GM12892 (cell line): ENCODE measurements around the gene RAMP2. TPM values are rescaled to one million over a fixed set of nuclear protein-coding genes. Genes with fewer than 3 reads are reported as not detected.
A peak's percentile ranks its signal among the peaks of the same experiment; 100 is the strongest.
"Not testable (repeated sequence)": the region's sequence is repeated elsewhere in the genome, so short reads cannot be mapped to it uniquely, and the experiment has no call there.

ENCODE experiments used
- DNase-seq: peaks from one replicate; pipeline ENCODE4 v3.0.0; 2011; ENCODE audit not compliant: insufficient read length
- FAIRE-seq: peaks from 2 replicates; lab custom pipeline; 2011; peaks lifted over from hg19 to GRCh38; lab: Jason Lieb, UNC
- POLR2A ChIP-seq: IDR thresholded peaks from 2 replicates; pipeline ENCODE4 v1.6.1; 2011; ENCODE audit warnings: low read depth, low read length, control low read depth
- POLR2AphosphoS5 ChIP-seq: IDR thresholded peaks from 2 replicates; pipeline ENCODE4 v1.6.1; 2011; ENCODE audit warnings: low read depth, low read length, control low read depth
- TAF1 ChIP-seq: IDR thresholded peaks from 2 replicates; pipeline ENCODE4 v1.6.1; 2011; ENCODE audit warnings: low read depth, mild to moderate bottlenecking, control low read depth, low read length, borderline replicate concordance
- polyA plus RNA-seq: library from polyadenylated mRNA; unstranded; fragments of >200 nt; gene quantifications from one replicate; pipeline ENCODE4 v1.2.1, GENCODE V29; 2012; ENCODE audit warnings: missing spikeins, inconsistent platforms; ENCODE audit not compliant: missing spikeins

RAMP2 gene, protein sequence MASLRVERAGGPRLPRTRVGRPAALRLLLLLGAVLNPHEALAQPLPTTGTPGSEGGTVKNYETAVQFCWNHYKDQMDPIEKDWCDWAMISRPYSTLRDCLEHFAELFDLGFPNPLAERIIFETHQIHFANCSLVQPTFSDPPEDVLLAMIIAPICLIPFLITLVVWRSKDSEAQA
- polyA plus RNA-seq: not detected

DNA sequence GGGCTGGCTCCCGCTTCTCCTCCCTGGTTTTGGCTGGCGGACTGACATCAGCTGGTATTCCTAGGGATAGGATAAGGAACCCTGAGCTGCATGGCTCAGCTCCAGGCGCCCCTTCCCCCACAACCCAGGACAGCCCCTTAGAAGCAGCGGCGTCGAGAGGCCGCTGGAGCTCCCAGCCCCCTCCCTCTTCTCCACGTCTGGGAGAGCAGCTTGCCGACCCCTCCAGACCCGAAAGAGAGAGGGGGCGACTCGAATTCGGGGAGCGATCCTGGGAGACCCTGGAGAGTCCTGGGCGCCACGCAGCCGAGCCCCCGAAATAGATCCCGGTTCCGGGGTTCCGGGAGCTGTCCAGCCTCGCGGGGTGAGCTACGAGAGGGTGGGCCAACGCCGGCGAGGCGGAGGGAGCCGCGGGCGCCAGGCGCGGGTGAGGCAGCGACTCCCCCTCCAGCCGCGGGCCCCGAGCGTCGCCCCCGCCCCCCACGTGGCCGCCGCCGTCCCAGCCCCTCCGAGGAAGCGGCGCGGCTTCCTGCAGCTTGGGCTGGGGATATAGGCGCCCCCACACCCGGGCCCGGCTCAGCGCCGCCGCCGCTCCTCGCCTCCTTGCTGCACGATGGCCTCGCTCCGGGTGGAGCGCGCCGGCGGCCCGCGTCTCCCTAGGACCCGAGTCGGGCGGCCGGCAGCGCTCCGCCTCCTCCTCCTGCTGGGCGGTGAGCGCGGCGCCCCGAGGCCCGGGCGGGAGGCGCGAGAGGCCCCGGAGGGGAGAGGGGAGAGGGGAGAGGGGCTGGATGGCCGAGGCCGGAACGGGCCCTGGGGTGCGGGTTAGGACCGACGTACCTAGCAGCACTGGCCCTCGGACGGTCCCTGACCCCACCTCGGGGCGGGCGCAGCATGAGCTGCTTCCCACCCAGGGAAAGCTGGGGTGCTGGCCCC lies at the start of gene RAMP2:
Gene RAMP2 (plus strand): TSS at position 576 of the 930 bp plus-strand sequence. CDS start 35 bp downstream, at position 611.
- no peak for DNase-seq
- no peak for FAIRE-seq
- TF ChIP-seq POLR2A (no peak), POLR2AphosphoS5 (no peak), TAF1 (no peak)

DNA sequence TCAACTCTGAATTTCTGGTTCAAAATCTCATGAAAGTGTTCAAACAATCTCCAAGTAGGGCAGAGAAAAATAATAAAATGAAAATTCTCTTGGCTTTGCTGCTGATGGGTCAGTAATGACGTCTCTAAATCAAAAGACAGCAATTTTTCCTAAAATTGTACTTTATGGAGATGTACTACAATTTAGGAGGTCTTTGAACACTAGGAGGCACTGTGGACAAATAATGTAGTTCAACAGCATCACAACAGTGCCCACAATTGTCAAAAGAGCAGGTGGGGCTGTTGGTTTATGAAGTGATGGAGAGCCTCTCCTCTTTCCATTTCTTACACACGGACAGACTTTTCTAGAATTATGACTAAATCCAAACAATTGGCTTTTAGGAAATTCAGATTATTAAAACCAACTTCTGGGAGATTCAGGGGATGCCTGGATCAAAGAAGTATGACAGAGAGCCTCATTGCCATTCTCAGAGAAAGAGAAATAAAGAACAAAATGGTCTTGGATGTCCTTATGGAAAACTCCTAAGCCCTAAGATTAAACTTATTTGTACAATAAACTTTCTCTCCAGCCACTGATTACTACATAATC lies 39.9 kb upstream of the RAMP2 start:
- DNase-seq: no peak
- peak; percentile 79 for FAIRE-seq
- TF ChIP-seq POLR2AphosphoS5 (no peak), TAF1 (no peak), POLR2A (no peak)

DNA sequence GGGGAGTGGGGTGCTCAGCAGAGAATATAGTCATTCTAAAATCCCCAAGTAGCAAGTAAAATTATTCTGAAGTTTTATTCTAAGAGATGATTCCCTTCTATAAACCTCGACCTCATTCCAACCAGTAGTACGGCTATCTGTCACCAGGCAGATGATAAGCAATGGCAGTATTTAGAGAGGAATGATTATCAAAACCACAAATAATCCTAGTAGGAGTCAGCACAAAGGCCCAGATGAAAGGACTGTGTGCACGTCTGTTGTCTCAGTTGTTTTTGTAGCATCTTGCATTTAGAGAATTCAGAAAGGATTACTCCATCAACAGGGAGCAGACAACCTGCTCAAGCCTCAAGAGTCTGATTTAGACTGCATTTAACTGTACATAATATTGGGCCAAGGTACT lies 37.4 kb upstream of the RAMP2 start:
- FAIRE-seq: no peak
- DNase-seq: no peak
- TF ChIP-seq TAF1: no peak

DNA sequence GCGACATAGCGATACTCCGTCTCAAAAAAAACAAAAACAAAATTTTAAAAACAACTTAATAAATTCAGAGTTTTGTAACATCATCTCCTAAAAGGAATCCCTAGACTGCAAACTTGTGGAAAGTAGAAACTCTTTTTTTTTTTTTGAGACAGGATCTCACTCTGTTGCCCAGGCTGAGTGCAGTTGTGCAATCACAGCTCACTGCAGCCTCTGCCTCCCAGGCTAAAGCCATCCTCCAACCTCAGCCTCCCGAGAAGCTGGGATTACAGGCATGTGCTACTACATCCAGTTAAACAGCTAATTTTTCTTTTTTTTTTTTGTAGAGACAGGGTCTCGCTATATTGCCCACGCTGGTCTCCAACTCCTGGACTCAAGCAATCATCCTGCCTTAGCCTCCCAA lies 35.9 kb upstream of the RAMP2 start:
- FAIRE-seq (no peak), DNase-seq (no peak)
- TF ChIP-seq POLR2A: no peak

DNA sequence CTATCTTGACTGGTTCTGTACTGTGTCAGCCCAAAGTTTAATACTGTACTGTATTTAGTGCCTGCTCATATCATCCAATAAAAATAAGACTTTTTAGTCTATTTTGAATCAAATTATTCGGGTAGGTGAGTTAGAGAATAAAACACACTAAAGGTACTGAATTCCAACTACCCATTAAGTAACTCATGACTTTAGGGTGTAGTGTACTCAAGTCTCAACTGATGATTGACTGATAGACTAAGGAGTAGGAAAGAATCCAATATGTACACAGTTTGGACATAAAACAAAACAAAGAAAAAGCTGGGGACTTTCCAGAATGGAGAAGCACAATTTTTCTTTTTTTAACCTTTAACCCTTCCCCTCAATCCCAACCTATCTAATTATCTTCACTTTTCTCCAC lies 20.3 kb upstream of the RAMP2 start:
- FAIRE-seq (no peak), DNase-seq (no peak)
- TF ChIP-seq TAF1 (no peak), POLR2AphosphoS5 (no peak), POLR2A (no peak)

DNA sequence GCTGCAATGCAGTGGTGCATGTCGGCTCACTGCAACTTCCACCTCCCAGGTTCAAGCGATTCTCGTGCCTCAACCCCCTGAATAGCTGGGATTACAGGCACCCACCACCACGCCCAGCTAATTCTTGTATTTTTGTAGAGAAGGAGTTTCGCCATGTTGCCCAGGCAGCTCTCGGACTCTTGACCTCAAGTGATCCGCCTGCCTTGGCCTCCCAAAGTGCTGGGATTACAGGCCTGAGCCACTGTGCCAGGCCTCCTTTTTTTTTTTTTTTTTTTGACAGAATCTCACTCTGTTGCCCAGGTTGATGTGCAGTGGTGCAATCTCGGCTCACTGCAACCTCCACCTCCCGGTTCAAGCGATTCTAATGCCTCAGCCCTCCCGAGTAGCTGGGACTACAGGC lies 18.1 kb upstream of the RAMP2 start:
- not testable (repeated sequence) for FAIRE-seq, DNase-seq

DNA sequence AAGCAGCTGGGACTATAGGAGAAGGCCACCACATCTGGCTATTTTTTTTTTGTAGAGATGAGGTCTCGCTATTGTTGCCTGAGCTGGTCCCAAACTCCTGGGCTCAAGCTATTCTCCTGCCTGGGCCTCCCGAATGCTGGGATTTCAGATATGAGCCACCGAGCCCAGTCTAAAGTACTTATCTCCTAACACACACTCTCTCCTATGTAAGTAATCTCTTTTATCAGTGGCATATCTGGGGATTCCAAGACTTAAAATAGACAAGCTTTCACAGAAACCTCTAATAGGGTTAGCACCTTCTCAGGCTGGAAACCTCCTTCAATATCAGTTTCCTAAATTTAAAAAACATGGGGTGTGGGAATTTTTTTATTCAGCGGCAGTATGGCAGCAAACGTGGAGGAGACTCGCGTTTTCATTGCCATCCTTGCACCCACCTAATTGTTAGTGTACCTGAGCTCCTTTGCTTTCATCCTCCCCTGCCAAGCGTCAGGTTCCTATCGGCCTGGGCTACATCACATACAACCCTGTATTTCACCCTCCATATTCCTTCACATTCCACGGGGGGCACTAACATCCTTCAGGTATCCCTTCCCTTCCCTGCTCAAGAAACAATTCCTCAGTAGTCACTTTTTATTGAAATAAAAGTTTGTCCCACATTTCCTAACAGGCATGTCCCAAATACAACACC lies 17.3 kb upstream of the RAMP2 start:
- no peak for FAIRE-seq
- TF ChIP-seq POLR2AphosphoS5 (no peak), POLR2A (no peak; the same call in 1 of the 2 replicates), TAF1 (no peak)
- DNase-seq: no peak

DNA sequence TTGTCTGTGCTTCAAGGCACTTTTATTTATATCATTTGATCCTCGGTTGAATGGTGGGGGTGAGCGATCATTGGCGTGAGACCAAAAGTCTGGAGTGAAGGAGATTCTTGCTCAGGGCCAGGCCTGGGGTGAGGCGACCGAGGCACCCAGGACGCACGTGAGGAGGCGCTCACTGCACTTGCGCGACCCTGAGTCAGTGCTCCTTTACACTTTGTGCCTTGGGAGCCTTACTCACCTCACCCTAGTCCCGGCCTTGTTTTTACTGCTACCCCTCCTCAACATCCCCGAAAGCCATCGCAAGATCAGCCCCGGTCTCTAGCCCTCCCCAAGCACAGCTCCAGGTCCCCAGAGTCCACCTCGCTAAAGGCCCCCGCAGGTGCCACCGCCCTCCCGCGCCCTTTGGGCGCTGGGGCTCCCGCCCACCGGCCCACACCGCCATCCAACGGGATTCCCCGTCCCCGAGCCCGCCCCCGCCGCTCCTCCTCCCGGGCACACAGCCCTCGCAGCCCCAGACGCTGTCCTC lies 16.7 kb upstream of the RAMP2 start:
- no peak for FAIRE-seq
- peak; percentile 53 for DNase-seq
- TF ChIP-seq TAF1 (0 out of 2 replicates have a peak, but pooled peaks have one; percentile 47), POLR2A (peak; percentile 47; the same call in 1 of the 2 replicates), POLR2AphosphoS5 (0 out of 2 replicates have a peak, but pooled peaks have one; percentile 18)

DNA sequence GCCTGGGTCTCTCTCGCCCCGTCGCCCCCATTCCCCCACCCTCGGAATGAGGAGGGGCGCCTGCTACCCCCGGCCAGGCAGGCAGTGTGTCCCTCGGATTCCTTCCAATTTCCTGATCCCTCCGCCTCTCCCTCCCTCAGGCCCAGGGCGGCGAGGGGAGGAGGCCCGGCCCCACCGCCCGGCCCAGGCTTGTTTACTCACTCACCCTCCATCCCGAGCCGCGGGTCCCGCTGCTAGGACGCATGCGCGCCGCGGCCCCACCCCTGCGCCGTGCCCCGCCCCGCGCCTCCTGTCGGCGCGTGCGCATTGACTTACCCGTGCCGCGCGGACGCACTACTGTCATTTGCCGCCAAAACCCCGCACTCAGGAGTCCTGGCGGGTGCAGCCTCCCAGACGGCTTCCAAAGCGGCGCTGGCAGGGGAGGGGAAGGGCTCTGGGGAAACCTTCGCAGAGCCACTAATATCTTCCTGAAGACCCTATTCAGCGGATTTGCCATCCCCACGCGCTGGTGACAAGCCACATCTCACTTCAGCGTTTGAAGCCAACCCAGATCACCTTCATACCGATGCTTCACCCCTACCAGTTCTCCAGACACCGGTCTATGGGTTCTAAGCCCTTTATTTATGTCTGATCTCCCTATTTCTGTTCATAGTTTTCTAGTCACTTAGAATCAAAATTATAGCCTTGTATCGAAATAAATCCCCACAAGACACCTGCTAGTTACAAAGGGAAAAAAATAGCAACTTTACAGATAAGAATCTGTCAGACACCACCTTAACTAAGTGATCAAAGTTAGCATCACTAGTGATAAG lies 16.0 kb upstream of the RAMP2 start, which contains the start of gene EZH1:
Gene EZH1 (minus strand): TSS at position 235 of the 812 bp plus-strand sequence. CDS start 16,099 bp downstream, outside the sequence.
- peak; percentile 100 for FAIRE-seq
- peak; percentile 99 for DNase-seq
- TF ChIP-seq POLR2A (no peak; the same call in 1 of the 2 replicates), TAF1 (no peak; the same call in 1 of the 2 replicates), POLR2AphosphoS5 (peak; percentile 53; the same call in 1 of the 2 replicates)

DNA sequence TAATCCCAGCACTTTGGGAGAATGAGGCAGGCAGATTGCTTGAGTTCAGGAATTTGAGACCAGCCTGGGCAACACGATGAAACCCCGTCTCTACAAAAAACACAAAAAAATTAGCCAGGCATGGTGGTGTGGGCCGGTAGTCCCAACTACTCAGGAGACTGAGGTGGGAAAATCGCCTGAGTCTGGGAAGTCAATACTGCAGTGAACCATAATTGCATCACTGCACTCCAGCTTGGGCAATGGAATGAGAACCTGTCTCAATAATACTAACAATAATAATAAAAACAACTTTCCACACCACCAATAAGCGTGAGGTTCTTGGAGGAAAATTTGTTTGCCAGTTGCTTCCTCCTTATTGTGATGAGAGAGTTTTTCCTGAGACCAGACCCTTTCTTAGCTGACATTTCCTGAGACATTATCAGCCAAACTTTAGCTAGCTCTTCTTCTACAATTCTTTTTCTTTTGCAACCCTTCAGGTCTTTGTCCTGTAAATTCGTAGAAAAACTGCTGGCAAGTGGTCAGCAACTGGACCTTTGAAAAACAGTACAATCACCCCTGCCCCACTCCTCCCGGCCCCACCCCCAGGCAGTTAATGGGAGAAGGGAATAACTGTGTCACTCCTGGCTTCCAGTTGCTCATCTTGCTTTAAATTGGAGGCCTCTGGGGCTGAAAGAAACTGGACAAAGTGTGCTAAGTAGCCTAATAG lies 12.7 kb upstream of the RAMP2 start:
- no peak for FAIRE-seq
- DNase-seq: no peak
- TF ChIP-seq TAF1 (no peak), POLR2A (no peak), POLR2AphosphoS5 (no peak)
